ENCODE results near the gene NGEF.

GRCh38 chr2:232860593-232861241, 152.3 kb downstream of the NGEF start:
- TF ChIP-seq CTCF (conservative IDR thresholded peaks at IDR 0.05), result no peak
- no peak for TF ChIP-seq ZFX (IDR thresholded peaks at IDR 0.05)
